ENCODE measurements around the gene SLAMF8. TPM values are rescaled to one million over a fixed set of nuclear protein-coding genes. Genes with fewer than 3 reads are reported as not detected.

SLAMF8 gene
- total RNA-seq, 1 donor from 2014 or later, result not detected

- no peaks in the 10 kb centered on the region for H3K9me3 Mint-ChIP-seq (ENCODE audit: unreplicated experiment)
- H3K27me3 Mint-ChIP-seq (ENCODE audit: unreplicated experiment), result no peaks in the 10 kb centered on the region
- no peaks in the 10 kb centered on the region for H3K4me1 Mint-ChIP-seq (ENCODE audit: low read depth, unreplicated experiment)
- no peak for TF ChIP-seq CTCF (IDR thresholded peaks at IDR 0.05; ENCODE audit: partially characterized antibody, unreplicated experiment)
- H3K27ac Mint-ChIP-seq (ENCODE audit: unreplicated experiment), result no peak overlapping the region
- H3K4me3 Mint-ChIP-seq (ENCODE audit: unreplicated experiment), result no peak overlapping the region
- no peak for DNase-seq
- no peaks in the 10 kb centered on the region for H3K36me3 Mint-ChIP-seq (ENCODE audit: unreplicated experiment)
These were observed 35.6 kb upstream of the SLAMF8 start for GRCh38 chr1:159791031-159791430.

GRCh38 chr1:159791461-159791860, 35.2 kb upstream of the SLAMF8 start:
- Mint-ChIP-seq H3K4me1 (ENCODE audit: low read depth, unreplicated experiment) (peaks cover 2% of the 10 kb centered on the region), H3K36me3 (ENCODE audit: unreplicated experiment) (no peaks in the 10 kb centered on the region), H3K27ac (ENCODE audit: unreplicated experiment) (no peak overlapping the region), H3K4me3 (ENCODE audit: unreplicated experiment) (no peak overlapping the region), H3K9me3 (ENCODE audit: unreplicated experiment) (peaks cover 1% of the 10 kb centered on the region), H3K27me3 (ENCODE audit: unreplicated experiment) (no peaks in the 10 kb centered on the region)
- DNase-seq, result no peak
- TF ChIP-seq CTCF (IDR thresholded peaks at IDR 0.05; ENCODE audit: partially characterized antibody, unreplicated experiment), result no peak

- Mint-ChIP-seq H3K9me3 (ENCODE audit: unreplicated experiment) (peaks cover 4% of the 10 kb centered on the region), H3K27me3 (ENCODE audit: unreplicated experiment) (peaks cover 2% of the 10 kb centered on the region), H3K4me3 (ENCODE audit: unreplicated experiment) (no peak overlapping the region), H3K27ac (ENCODE audit: unreplicated experiment) (no peak overlapping the region), H3K4me1 (ENCODE audit: low read depth, unreplicated experiment) (peaks cover 11% of the 10 kb centered on the region), H3K36me3 (ENCODE audit: unreplicated experiment) (no peaks in the 10 kb centered on the region)
- DNase-seq, result no peak
- no peak for TF ChIP-seq CTCF (IDR thresholded peaks at IDR 0.05; ENCODE audit: partially characterized antibody, unreplicated experiment)
These were observed 31.1 kb upstream of the SLAMF8 start for GRCh38 chr1:159795534-159795933.

- Mint-ChIP-seq H3K9me3 (ENCODE audit: unreplicated experiment) (peaks cover 4% of the 10 kb centered on the region), H3K36me3 (ENCODE audit: unreplicated experiment) (no peaks in the 10 kb centered on the region), H3K4me1 (ENCODE audit: low read depth, unreplicated experiment) (peaks cover 11% of the 10 kb centered on the region), H3K27me3 (ENCODE audit: unreplicated experiment) (peaks cover 5% of the 10 kb centered on the region), H3K4me3 (ENCODE audit: unreplicated experiment) (no peak overlapping the region), H3K27ac (ENCODE audit: unreplicated experiment) (no peak overlapping the region)
- peak; percentile 57 for TF ChIP-seq CTCF (IDR thresholded peaks at IDR 0.05; ENCODE audit: partially characterized antibody, unreplicated experiment)
- DNase-seq, result peak; percentile 50
These were observed 27.8 kb upstream of the SLAMF8 start for GRCh38 chr1:159798893-159799292.

GRCh38 chr1:159799446-159799985, 27.2 kb upstream of the SLAMF8 start:
- Mint-ChIP-seq H3K36me3 (ENCODE audit: unreplicated experiment) (no peaks in the 10 kb centered on the region), H3K9me3 (ENCODE audit: unreplicated experiment) (peaks cover 4% of the 10 kb centered on the region), H3K4me1 (ENCODE audit: low read depth, unreplicated experiment) (peaks cover 11% of the 10 kb centered on the region), H3K27ac (ENCODE audit: unreplicated experiment) (no peak overlapping the region), H3K27me3 (ENCODE audit: unreplicated experiment) (peaks cover 5% of the 10 kb centered on the region), H3K4me3 (ENCODE audit: unreplicated experiment) (no peak overlapping the region)
- no peak for TF ChIP-seq CTCF (IDR thresholded peaks at IDR 0.05; ENCODE audit: partially characterized antibody, unreplicated experiment)
- DNase-seq, result no peak
